Prostate gland (tissue), 2 donors: ENCODE data around the gene CNTN4.

Experiments used
- POLR2AphosphoS5 ChIP-seq: sonication (generic); formaldehyde crosslinking; IDR thresholded peaks from one replicate; pipeline ENCODE4 v1.6.1; 2017; ENCODE audit warnings: antibody characterized with exemption
- TF ChIP-seq, protein P1 (sequence below), 4 experiments: fragments of 200-600 bp in 2 of 4; fragments of 450-650 bp in 2 of 4; sonication (generic) in 2 of 4; IDR thresholded peaks; 1 replicate in 3 of 4; 2 replicates in 1 of 4; pipeline ENCODE4 v1.5.1; 2016 to 2019; ENCODE audit warnings: antibody characterized with exemption in 4 of 4, mild to moderate bottlenecking in 2 of 4, moderate library complexity in 2 of 4

DNA sequence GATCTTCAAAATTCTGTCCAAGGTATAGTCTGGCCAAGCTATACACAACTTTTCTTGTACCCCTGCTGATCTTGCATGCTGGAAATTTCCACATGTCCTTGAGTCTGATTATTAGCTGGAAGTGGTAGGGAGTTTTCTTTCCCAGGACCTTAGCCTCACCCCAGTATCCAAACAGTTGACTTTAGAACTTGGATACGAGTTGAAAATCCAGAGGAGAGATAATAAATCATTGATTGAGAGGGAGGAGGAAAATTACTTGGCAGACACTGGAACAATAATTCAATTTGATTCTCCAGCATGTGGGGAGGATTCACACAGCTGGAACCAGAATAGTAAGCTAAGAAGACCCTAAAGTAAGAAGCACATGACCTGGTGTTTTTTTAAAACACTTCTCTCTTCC is 895.1 kb downstream of the CNTN4 start:
- TF ChIP-seq, protein P1, sequence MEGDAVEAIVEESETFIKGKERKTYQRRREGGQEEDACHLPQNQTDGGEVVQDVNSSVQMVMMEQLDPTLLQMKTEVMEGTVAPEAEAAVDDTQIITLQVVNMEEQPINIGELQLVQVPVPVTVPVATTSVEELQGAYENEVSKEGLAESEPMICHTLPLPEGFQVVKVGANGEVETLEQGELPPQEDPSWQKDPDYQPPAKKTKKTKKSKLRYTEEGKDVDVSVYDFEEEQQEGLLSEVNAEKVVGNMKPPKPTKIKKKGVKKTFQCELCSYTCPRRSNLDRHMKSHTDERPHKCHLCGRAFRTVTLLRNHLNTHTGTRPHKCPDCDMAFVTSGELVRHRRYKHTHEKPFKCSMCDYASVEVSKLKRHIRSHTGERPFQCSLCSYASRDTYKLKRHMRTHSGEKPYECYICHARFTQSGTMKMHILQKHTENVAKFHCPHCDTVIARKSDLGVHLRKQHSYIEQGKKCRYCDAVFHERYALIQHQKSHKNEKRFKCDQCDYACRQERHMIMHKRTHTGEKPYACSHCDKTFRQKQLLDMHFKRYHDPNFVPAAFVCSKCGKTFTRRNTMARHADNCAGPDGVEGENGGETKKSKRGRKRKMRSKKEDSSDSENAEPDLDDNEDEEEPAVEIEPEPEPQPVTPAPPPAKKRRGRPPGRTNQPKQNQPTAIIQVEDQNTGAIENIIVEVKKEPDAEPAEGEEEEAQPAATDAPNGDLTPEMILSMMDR (IDR thresholded peaks at IDR 0.05), result no peak
- no peak for TF ChIP-seq POLR2AphosphoS5
